ENCODE measurements around the gene PARVG. TPM values are rescaled to one million over a fixed set of nuclear protein-coding genes. Genes with fewer than 3 reads are reported as not detected.

Gene PARVG
- total and polyA plus RNA-seq, 2 experiments from 2014 or later = not detected

- H3K9ac ChIP-seq = no peak overlapping the region
- H3K4me1 ChIP-seq (ENCODE audit: insufficient read depth) = peaks cover 4% of the 10 kb centered on the region; the same call in 1 of the 2 replicates
- no peaks in the 10 kb centered on the region for H4K20me1 ChIP-seq (ENCODE audit: insufficient read depth)
- in situ Hi-C loops (cut with MboI) = no loop called here
- H3K79me2 ChIP-seq (ENCODE audit: insufficient read depth) = no peaks in the 10 kb centered on the region
- WGBS, 2 experiments (ENCODE audit: low coverage in 1 of 2, low lambda C conversion rate in 2 of 2, missing lambda C conversion rate in 2 of 2) = 62 to 67% methylated on average over 7 of the region's 7 CpGs
- H3K36me3 ChIP-seq (ENCODE audit: low read depth) = peaks cover 12% of the 10 kb centered on the region; the same call in 1 of the 2 replicates
- no peaks in the 10 kb centered on the region for H3K9me3 ChIP-seq (ENCODE audit: low read depth)
- TF ChIP-seq EZH2 (IDR thresholded peaks at IDR 0.05; ENCODE audit: insufficient read depth, poor library complexity, severe bottlenecking) (no peak), EZH2phosphoT487 (IDR thresholded peaks at IDR 0.05; ENCODE audit: insufficient read depth, low read depth) (no peak)
- peak; percentile 53 for DNase-seq
- H3K4me2 ChIP-seq (ENCODE audit: unreplicated experiment) = no peak overlapping the region
- no peak overlapping the region for H2AFZ ChIP-seq
- peaks cover 5% of the 10 kb centered on the region; the same call in 1 of the 2 replicates for H3F3A ChIP-seq (ENCODE audit: insufficient read depth)
- H3K27me3 ChIP-seq (replicated peaks; ENCODE audit: insufficient read depth) = no peaks in the 10 kb centered on the region
- H3K27ac ChIP-seq = no peak overlapping the region
- H3K4me3 ChIP-seq = no peak overlapping the region
- no peaks in the 10 kb centered on the region for H3K9me2 ChIP-seq (ENCODE audit: insufficient read depth)
Observed at GRCh38 chr22:44159221-44159620, 21.5 kb upstream of the PARVG start.

GRCh38 chr22:44159811-44160210 lies 20.9 kb upstream of the PARVG start:
- Histone ChIP-seq H3K36me3 (ENCODE audit: low read depth) (peaks cover 12% of the 10 kb centered on the region; the same call in 1 of the 2 replicates), H3K9ac (no peak overlapping the region), H3K4me3 (no peak overlapping the region), H2AFZ (no peak overlapping the region), H4K20me1 (ENCODE audit: insufficient read depth) (no peaks in the 10 kb centered on the region), H3F3A (ENCODE audit: insufficient read depth) (peaks cover 5% of the 10 kb centered on the region; the same call in 1 of the 2 replicates), H3K27ac (no peak overlapping the region), H3K9me2 (ENCODE audit: insufficient read depth) (no peaks in the 10 kb centered on the region), H3K4me2 (ENCODE audit: unreplicated experiment) (no peak overlapping the region), H3K9me3 (ENCODE audit: low read depth) (no peaks in the 10 kb centered on the region), H3K79me2 (ENCODE audit: insufficient read depth) (no peaks in the 10 kb centered on the region), H3K4me1 (ENCODE audit: insufficient read depth) (peaks cover 4% of the 10 kb centered on the region; the same call in 1 of the 2 replicates), H3K27me3 (replicated peaks; ENCODE audit: insufficient read depth) (no peaks in the 10 kb centered on the region)
- 68 to 69% methylated on average over 7 of the region's 7 CpGs for WGBS, 2 experiments (ENCODE audit: low coverage in 1 of 2, low lambda C conversion rate in 2 of 2, missing lambda C conversion rate in 2 of 2)
- peak; percentile 51 for DNase-seq
- TF ChIP-seq EZH2phosphoT487 (IDR thresholded peaks at IDR 0.05; ENCODE audit: insufficient read depth, low read depth) (no peak), EZH2 (IDR thresholded peaks at IDR 0.05; ENCODE audit: insufficient read depth, poor library complexity, severe bottlenecking) (no peak)
- in situ Hi-C loops (cut with MboI) = no loop called here

GRCh38 chr22:44160421-44160820 lies 20.3 kb upstream of the PARVG start:
- Histone ChIP-seq H3F3A (ENCODE audit: insufficient read depth) (peaks cover 5% of the 10 kb centered on the region; the same call in 1 of the 2 replicates), H3K4me2 (ENCODE audit: unreplicated experiment) (no peak overlapping the region)
- in situ Hi-C loops (cut with MboI) = no loop called here

GRCh38 chr22:44161673-44162072 lies 19.1 kb upstream of the PARVG start:
- TF ChIP-seq EZH2 (IDR thresholded peaks at IDR 0.05; ENCODE audit: insufficient read depth, poor library complexity, severe bottlenecking) = no peak
- TF ChIP-seq EZH2phosphoT487 (IDR thresholded peaks at IDR 0.05; ENCODE audit: insufficient read depth, low read depth) = no peak
- Histone ChIP-seq H3K4me3 (no peak overlapping the region), H3K9me2 (ENCODE audit: insufficient read depth) (no peaks in the 10 kb centered on the region), H2AFZ (no peak overlapping the region), H4K20me1 (ENCODE audit: insufficient read depth) (no peaks in the 10 kb centered on the region), H3K27ac (no peak overlapping the region), H3K9ac (no peak overlapping the region), H3K36me3 (ENCODE audit: low read depth) (peaks cover 12% of the 10 kb centered on the region; the same call in 1 of the 2 replicates), H3K4me2 (ENCODE audit: unreplicated experiment) (no peak overlapping the region), H3K4me1 (ENCODE audit: insufficient read depth) (peaks cover 4% of the 10 kb centered on the region; the same call in 1 of the 2 replicates), H3K79me2 (ENCODE audit: insufficient read depth) (no peaks in the 10 kb centered on the region), H3K27me3 (replicated peaks; ENCODE audit: insufficient read depth) (no peaks in the 10 kb centered on the region), H3F3A (ENCODE audit: insufficient read depth) (peaks cover 5% of the 10 kb centered on the region; the same call in 1 of the 2 replicates), H3K9me3 (ENCODE audit: low read depth) (no peaks in the 10 kb centered on the region)
- no peak for DNase-seq
- in situ Hi-C loops (cut with MboI) = no loop called here
- 94 to 98% methylated on average over 11 of the region's 11 CpGs for WGBS, 2 experiments (ENCODE audit: low coverage in 1 of 2, low lambda C conversion rate in 2 of 2, missing lambda C conversion rate in 2 of 2)

More at GRCh38 chr22:44160421-44160820, 20.3 kb upstream of the PARVG start:
- Histone ChIP-seq H3K27me3 (replicated peaks; ENCODE audit: insufficient read depth) (no peaks in the 10 kb centered on the region), H3K79me2 (ENCODE audit: insufficient read depth) (no peaks in the 10 kb centered on the region), H3K9me2 (ENCODE audit: insufficient read depth) (no peaks in the 10 kb centered on the region), H3K9ac (no peak overlapping the region), H4K20me1 (ENCODE audit: insufficient read depth) (no peaks in the 10 kb centered on the region), H3K9me3 (ENCODE audit: low read depth) (no peaks in the 10 kb centered on the region), H3K27ac (no peak overlapping the region), H3K4me1 (ENCODE audit: insufficient read depth) (peaks cover 4% of the 10 kb centered on the region; the same call in 1 of the 2 replicates), H3K36me3 (ENCODE audit: low read depth) (peaks cover 12% of the 10 kb centered on the region; the same call in 1 of the 2 replicates), H3K4me3 (no peak overlapping the region), H2AFZ (no peak overlapping the region)
- no peak for DNase-seq
- TF ChIP-seq EZH2phosphoT487 (IDR thresholded peaks at IDR 0.05; ENCODE audit: insufficient read depth, low read depth) (no peak), EZH2 (IDR thresholded peaks at IDR 0.05; ENCODE audit: insufficient read depth, poor library complexity, severe bottlenecking) (no peak)
- 91 to 92% methylated on average over 5 of the region's 5 CpGs for WGBS, 2 experiments (ENCODE audit: low coverage in 1 of 2, low lambda C conversion rate in 2 of 2, missing lambda C conversion rate in 2 of 2)

All from GM23248 (cell line).